Osteoblast (primary cell): Measurements from ENCODE around the gene SPATA21. TPM values are rescaled to one million over a fixed set of nuclear protein-coding genes. Genes with fewer than 3 reads are reported as not detected.
"Not testable (repeated sequence)": the region's sequence is repeated elsewhere in the genome, so short reads cannot be mapped to it uniquely, and the experiment has no call there.

ENCODE experiments used
- DNase-seq: peaks from one replicate; pipeline ENCODE4 v3.0.0; 2011; ENCODE audit warnings: low spot score, mixed read lengths; ENCODE audit not compliant: insufficient read length; ENCODE audit errors: missing footprints
- H2AFZ ChIP-seq: 2 replicates; pipeline ENCODE4 v1.6.0; 2011; ENCODE audit warnings: mild to moderate bottlenecking, low read length
- H3K27ac ChIP-seq: 2 replicates; pipeline ENCODE4 v1.5.1; 2011; ENCODE audit warnings: mild to moderate bottlenecking, low read depth, low read length, moderate library complexity
- H3K27me3 ChIP-seq: 2 replicates; pipeline ENCODE4 v1.6.0; 2012; ENCODE audit warnings: mild to moderate bottlenecking, control low read depth, inconsistent platforms, low read length, moderate library complexity; ENCODE audit not compliant: insufficient read depth
- H3K36me3 ChIP-seq: 2 replicates; pipeline ENCODE4 v1.5.1; 2011; ENCODE audit warnings: mild to moderate bottlenecking, low read length, control low read depth, moderate library complexity; ENCODE audit not compliant: insufficient read depth
- H3K4me1 ChIP-seq: 2 replicates; pipeline ENCODE4 v1.5.1; 2011; ENCODE audit warnings: mild to moderate bottlenecking, low read length, control low read depth, moderate library complexity; ENCODE audit not compliant: insufficient read depth
- H3K4me2 ChIP-seq: 2 replicates; pipeline ENCODE4 v1.6.0; 2011; ENCODE audit warnings: mild to moderate bottlenecking, low read length; ENCODE audit not compliant: insufficient read depth
- H3K4me3 ChIP-seq: fragments of 200-600 bp; sonication (generic); 3 replicates; pipeline ENCODE4 v1.5.1; 2012; ENCODE audit warnings: mild to moderate bottlenecking, low read length, inconsistent platforms; ENCODE audit not compliant: insufficient read depth
- H3K79me2 ChIP-seq: 2 replicates; pipeline ENCODE4 v1.6.0; 2012; ENCODE audit warnings: mild to moderate bottlenecking, low read length, control low read depth, inconsistent platforms; ENCODE audit not compliant: insufficient read depth
- H3K9me3 ChIP-seq: 2 replicates; pipeline ENCODE4 v1.5.1; 2011; ENCODE audit warnings: low read depth, low read length, control low read depth
- H4K20me1 ChIP-seq: 2 replicates; pipeline ENCODE4 v1.6.0; 2012; ENCODE audit warnings: mild to moderate bottlenecking, low read length, control low read depth; ENCODE audit not compliant: insufficient read depth
- total RNA-seq: library from RNA; depleted of rRNA; stranded (reverse); fragments of >200 nt; gene quantifications from 2 replicates; pipeline ENCODE4 v1.2.3, GENCODE V29; 2012
- TF ChIP-seq, protein P1 (sequence below): IDR thresholded peaks from 2 replicates; pipeline ENCODE4 v1.5.1; 2011; ENCODE audit warnings: mild to moderate bottlenecking, low read depth, low read length, moderate library complexity; ENCODE audit errors: extremely low read depth

The SPATA21 gene
- total RNA-seq, 1 donor, result not detected

DNA sequence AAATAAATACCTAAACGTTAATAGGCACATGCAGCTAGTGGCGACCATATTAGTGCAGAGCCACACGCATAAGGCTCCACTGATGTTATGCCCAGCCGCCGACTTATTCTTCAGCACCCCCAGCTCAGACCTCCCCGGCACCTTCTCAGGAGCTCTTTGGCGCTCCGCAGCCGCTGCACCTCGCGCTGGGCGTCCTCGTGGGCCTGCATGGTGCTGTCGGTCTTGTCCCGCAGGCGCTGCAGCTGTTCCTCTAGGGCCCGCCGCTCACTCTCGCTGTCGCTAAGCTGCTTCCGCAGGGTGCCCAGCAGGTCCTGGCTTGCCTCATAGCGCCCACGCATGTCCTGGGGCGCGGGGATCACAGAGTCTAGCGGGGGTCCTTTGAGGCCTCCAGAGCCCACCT lies 45.9 kb upstream of the SPATA21 start:
- H3K27ac ChIP-seq, H3K9me3 ChIP-seq, H3K36me3 ChIP-seq, H3K4me2 ChIP-seq, H3K4me3 ChIP-seq, H3K79me2 ChIP-seq, H2AFZ ChIP-seq, H3K27me3 ChIP-seq, H3K4me1 ChIP-seq, H4K20me1 ChIP-seq, DNase-seq: not testable (repeated sequence)

DNA sequence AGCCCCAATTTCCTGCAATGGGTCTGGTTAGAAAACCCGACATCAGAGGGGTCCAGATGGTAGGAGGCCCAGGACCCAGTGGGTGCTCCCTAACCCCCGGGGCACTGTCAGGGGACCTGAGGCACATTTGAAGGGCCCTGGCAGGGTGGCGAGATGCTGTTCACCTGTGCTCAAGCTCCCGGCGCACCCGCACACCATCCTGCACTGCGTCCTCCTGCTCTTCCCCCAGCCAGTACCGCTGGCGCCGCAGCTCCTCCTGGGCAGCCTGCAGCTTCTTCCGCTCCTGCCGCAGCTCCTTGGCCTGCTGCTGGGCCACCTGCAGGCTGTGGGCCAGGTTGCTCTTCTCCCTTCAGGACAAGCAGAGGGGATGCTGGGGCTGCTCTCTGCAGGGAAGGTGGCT lies 40.9 kb upstream of the SPATA21 start:
- Histone ChIP-seq H3K4me2 (no peak overlapping the region), H3K4me3 (no peak overlapping the region), H4K20me1 (no peaks in the 10 kb centered on the region), H3K79me2 (no peaks in the 10 kb centered on the region), H3K9me3 (no peaks in the 10 kb centered on the region), H3K27ac (no peak overlapping the region), H3K27me3 (no peaks in the 10 kb centered on the region), H3K4me1 (no peaks in the 10 kb centered on the region), H2AFZ (no peak overlapping the region), H3K36me3 (peaks cover 22% of the 10 kb centered on the region)
- no peak for DNase-seq
- TF ChIP-seq, protein P1, sequence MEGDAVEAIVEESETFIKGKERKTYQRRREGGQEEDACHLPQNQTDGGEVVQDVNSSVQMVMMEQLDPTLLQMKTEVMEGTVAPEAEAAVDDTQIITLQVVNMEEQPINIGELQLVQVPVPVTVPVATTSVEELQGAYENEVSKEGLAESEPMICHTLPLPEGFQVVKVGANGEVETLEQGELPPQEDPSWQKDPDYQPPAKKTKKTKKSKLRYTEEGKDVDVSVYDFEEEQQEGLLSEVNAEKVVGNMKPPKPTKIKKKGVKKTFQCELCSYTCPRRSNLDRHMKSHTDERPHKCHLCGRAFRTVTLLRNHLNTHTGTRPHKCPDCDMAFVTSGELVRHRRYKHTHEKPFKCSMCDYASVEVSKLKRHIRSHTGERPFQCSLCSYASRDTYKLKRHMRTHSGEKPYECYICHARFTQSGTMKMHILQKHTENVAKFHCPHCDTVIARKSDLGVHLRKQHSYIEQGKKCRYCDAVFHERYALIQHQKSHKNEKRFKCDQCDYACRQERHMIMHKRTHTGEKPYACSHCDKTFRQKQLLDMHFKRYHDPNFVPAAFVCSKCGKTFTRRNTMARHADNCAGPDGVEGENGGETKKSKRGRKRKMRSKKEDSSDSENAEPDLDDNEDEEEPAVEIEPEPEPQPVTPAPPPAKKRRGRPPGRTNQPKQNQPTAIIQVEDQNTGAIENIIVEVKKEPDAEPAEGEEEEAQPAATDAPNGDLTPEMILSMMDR, result no peak

DNA sequence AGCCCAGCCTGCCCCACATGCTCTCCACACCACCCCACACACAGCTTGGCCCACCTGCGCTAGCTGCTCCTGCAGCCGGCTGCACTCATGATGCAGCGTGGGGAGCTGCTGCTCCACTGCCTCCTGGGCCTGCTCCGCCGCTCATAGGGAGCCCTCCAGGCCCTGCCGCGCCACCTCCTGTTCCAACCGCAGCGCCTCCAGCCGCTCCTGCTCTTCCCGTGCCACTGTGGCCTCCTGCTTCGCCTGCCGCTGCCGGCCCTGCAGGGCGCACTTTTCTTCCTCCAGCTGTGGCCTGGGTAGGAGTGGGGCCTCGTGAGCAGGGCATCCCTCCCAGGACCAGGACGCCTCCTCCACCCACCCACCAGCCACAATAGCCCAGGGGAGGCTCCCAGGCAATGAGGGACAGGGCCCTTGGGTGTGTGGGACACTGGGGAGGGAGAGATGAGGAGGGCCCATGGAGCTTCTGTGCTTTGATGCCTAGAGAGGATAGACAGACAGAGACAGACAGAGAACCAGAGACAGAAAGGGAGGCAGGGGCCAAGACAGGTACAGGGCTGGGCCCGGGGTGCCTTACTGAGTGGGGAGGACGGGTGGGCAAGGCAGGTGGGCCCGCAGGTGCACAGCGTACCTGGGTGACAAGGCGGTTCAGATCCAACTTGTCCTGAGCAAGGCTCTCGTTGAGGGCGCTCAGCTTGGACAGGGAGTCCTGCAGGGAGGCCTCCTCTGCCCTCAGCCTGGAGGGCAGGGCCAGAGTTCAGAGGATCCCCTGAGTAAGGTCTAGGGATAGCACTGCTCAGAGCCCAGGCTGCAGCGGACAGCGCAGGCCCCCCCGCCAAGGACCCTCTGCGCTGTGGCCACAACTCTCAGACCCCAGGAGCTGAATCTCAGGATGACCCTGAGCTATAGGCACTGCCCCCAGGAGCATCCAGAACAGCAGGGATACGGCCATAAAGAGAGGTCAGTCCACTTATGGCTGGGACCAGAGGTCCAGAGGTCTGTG lies 38.8 kb upstream of the SPATA21 start:
- H3K9me3 ChIP-seq, H3K4me1 ChIP-seq, H3K4me3 ChIP-seq, H3K27ac ChIP-seq, H3K4me2 ChIP-seq, H3K27me3 ChIP-seq, H3K79me2 ChIP-seq, H2AFZ ChIP-seq, DNase-seq, H4K20me1 ChIP-seq: not testable (repeated sequence)
- H3K36me3 ChIP-seq, result peaks cover 22% of the 10 kb centered on the region

DNA sequence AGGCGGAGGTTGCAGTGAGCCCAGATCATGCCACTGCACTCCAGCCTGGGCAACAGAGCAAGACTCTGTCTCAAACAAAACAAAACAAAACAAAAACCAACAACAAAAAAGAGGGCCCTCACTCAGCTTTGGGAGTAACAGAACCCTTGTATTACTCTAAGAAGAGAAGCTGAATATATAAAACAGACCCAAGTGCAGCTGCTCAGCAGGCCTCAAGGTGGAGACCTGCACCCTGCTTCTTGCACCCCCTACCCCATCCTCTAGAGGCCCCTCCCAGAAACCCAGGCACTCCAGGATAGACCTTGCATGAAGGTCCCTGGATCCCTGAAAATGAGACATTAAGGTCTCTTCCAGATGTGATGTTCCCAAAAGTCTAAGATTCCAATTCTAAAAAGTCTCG lies 37.7 kb upstream of the SPATA21 start:
- not testable (repeated sequence) for DNase-seq, H3K79me2 ChIP-seq, H3K9me3 ChIP-seq, H3K4me2 ChIP-seq, H3K4me3 ChIP-seq, H3K27me3 ChIP-seq, H4K20me1 ChIP-seq, H3K27ac ChIP-seq, H3K4me1 ChIP-seq, H2AFZ ChIP-seq
- peaks cover 22% of the 10 kb centered on the region for H3K36me3 ChIP-seq

DNA sequence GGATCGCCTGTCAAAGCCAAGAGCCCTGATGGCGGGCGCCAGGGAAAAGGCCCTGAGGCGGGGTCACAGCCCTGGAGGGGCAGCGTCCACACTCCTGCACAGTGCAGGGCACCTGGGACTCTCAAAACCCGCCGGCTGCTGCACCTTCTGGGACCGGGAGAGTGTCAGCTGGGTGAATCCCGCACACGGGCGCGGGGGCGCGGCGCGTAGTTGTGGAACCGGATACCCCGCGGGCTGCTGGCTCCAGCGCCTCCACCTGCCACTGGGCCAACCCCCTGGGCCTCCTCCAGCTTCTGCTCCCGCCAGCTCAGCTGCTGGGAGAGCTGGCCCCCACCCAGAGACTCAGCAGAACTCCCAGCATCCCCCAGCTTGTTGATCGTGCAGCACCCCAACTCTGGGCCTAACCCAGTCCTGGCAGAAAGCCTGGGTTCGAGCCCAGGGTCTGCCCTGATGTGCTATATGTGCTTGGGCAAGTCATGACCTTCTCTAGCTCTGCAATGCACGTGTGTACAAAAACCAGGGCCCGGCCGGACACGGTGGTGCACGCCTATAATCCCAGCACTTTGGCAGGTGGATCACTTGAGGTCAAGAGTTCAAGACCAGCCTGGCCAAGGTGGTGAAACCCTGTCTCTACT lies 37.1 kb upstream of the SPATA21 start:
- H3K27ac ChIP-seq, result no peak overlapping the region
- H3K4me2 ChIP-seq, result no peak overlapping the region
- H3K4me3 ChIP-seq, result no peak overlapping the region
- TF ChIP-seq, protein P1, result no peak
- H3K79me2 ChIP-seq, result no peaks in the 10 kb centered on the region
- H3K9me3 ChIP-seq, result no peaks in the 10 kb centered on the region
- H2AFZ ChIP-seq, result no peak overlapping the region
- no peaks in the 10 kb centered on the region for H4K20me1 ChIP-seq
- peaks cover 22% of the 10 kb centered on the region for H3K36me3 ChIP-seq
- no peaks in the 10 kb centered on the region for H3K4me1 ChIP-seq
- DNase-seq, result no peak
- no peaks in the 10 kb centered on the region for H3K27me3 ChIP-seq
